OCI-LY7 (cell line): Measurements from ENCODE around the gene TBC1D24. TPM values are rescaled to one million over a fixed set of nuclear protein-coding genes. Genes with fewer than 3 reads are reported as not detected.

Experiments used
- microRNA-seq: library from miRNA; unstranded; fragments of <30 nt; microRNA quantifications from one replicate; pipeline ENCODE4 v1.2.0, GENCODE V29; 2022; ENCODE audit warnings: borderline replicate concordance
- small RNA-seq: library from RNA; depleted of rRNA; stranded (forward); fragments of <200 nt; gene quantifications from one replicate; pipeline ENCODE3, GENCODE V24; 2014
- total RNA-seq, 2 experiments: library from RNA; depleted of rRNA in 1 of 2; stranded (reverse); fragments of >200 nt in 1 of 2; shearing (Covaris generic) in 1 of 2; gene quantifications; 2 replicates each; pipeline ENCODE4 v1.2.3, GENCODE V29; 2014 to 2022

The TBC1D24 gene
- total RNA-seq, 2 experiments from 2014 or later: 23.4 to 34.7 TPM

Small RNA genes within 50 kb of the gene (microRNA-seq; reads per million reads assigned to microRNA genes)
- gene MIR3178: 6.8 reads per million
- gene MIR6767: not detected
- gene MIR6768: not detected

Small RNA genes within 50 kb of the gene (small RNA-seq; reads per million reads assigned to genes)
- gene AC093525.1 (not detected), gene MIR3178 (not detected), gene MIR6768 (not detected)

Other genes with a start within 250 kb of the TBC1D24 start
- gene DNASE1L2, start 238.7 kb upstream of the TBC1D24 start, total RNA-seq (2014; rRNA removed; shearing (Covaris generic)): 6.6 and 6.9 TPM in 2 replicates
- gene DNASE1L2, start 238.7 kb upstream of the TBC1D24 start, total RNA-seq (2022): 8.4 and 9.8 TPM in 2 replicates
- gene ECI1, start 223.5 kb upstream of the TBC1D24 start, total RNA-seq (2014; rRNA removed; shearing (Covaris generic)): 66.6 and 80.0 TPM in 2 replicates
- gene ECI1, start 223.5 kb upstream of the TBC1D24 start, total RNA-seq (2022): 74.5 and 87.5 TPM in 2 replicates
- 211 and 225 TPM in 2 replicates for gene RNPS1, start 207.0 kb upstream of the TBC1D24 start, total RNA-seq (2014; rRNA removed; shearing (Covaris generic))
- 323 and 339 TPM in 2 replicates for gene RNPS1, start 207.0 kb upstream of the TBC1D24 start, total RNA-seq (2022)
- not detected in 2 replicates for gene ABCA3, start 134.4 kb upstream of the TBC1D24 start, total RNA-seq (2014; rRNA removed; shearing (Covaris generic))
- gene ABCA3, start 134.4 kb upstream of the TBC1D24 start, total RNA-seq (2022): 0.23 TPM in 1 of 2 replicates, not detected in the other
- 71.5 and 82.1 TPM in 2 replicates for gene CCNF, start 45.7 kb upstream of the TBC1D24 start, total RNA-seq (2014; rRNA removed; shearing (Covaris generic))
- 83.3 and 93.0 TPM in 2 replicates for gene CCNF, start 45.7 kb upstream of the TBC1D24 start, total RNA-seq (2022)
- 89.3 and 110 TPM in 2 replicates for gene TEDC2, start 15.0 kb upstream of the TBC1D24 start, total RNA-seq (2014; rRNA removed; shearing (Covaris generic))
- gene TEDC2, start 15.0 kb upstream of the TBC1D24 start, total RNA-seq (2022): 48.0 and 56.0 TPM in 2 replicates
- gene NTN3, start 3.8 kb upstream of the TBC1D24 start, total RNA-seq (2014; rRNA removed; shearing (Covaris generic)): 2.3 and 4.8 TPM in 2 replicates
- gene NTN3, start 3.8 kb upstream of the TBC1D24 start, total RNA-seq (2022): 1.5 and 1.7 TPM in 2 replicates
- gene ATP6V0C, start 38.8 kb downstream of the TBC1D24 start, total RNA-seq (2014; rRNA removed; shearing (Covaris generic)): 15.0 and 16.4 TPM in 2 replicates
- 87.4 and 94.3 TPM in 2 replicates for gene ATP6V0C, start 38.8 kb downstream of the TBC1D24 start, total RNA-seq (2022)
- gene AMDHD2, start 45.2 kb downstream of the TBC1D24 start, total RNA-seq (2014; rRNA removed; shearing (Covaris generic)): 48.4 and 51.8 TPM in 2 replicates
- gene AMDHD2, start 45.2 kb downstream of the TBC1D24 start, total RNA-seq (2022): 47.1 and 59.7 TPM in 2 replicates
- 0.25 TPM in 1 of 2 replicates, not detected in the other for gene CEMP1, start 56.3 kb downstream of the TBC1D24 start, total RNA-seq (2014; rRNA removed; shearing (Covaris generic))
- gene CEMP1, start 56.3 kb downstream of the TBC1D24 start, total RNA-seq (2022): 0.35 and 0.55 TPM in 2 replicates
- 11.7 and 14.4 TPM in 2 replicates for gene PDPK1, start 62.9 kb downstream of the TBC1D24 start, total RNA-seq (2014; rRNA removed; shearing (Covaris generic))
- gene PDPK1, start 62.9 kb downstream of the TBC1D24 start, total RNA-seq (2022): 38.3 and 40.6 TPM in 2 replicates
- 18.9 and 34.6 TPM in 2 replicates for gene KCTD5, start 207.4 kb downstream of the TBC1D24 start, total RNA-seq (2014; rRNA removed; shearing (Covaris generic))
- 25.2 and 25.8 TPM in 2 replicates for gene KCTD5, start 207.4 kb downstream of the TBC1D24 start, total RNA-seq (2022)
- gene PRSS27, start 245.1 kb downstream of the TBC1D24 start, total RNA-seq (2014; rRNA removed; shearing (Covaris generic)): 1.3 and 2.7 TPM in 2 replicates
- 5.7 and 7.7 TPM in 2 replicates for gene PRSS27, start 245.1 kb downstream of the TBC1D24 start, total RNA-seq (2022)